GM18498 (cell line): Measurements from ENCODE around the gene ESR2.

Experiments used
- ATAC-seq: cut with Tn5 transposase; IDR thresholded peaks from one replicate; pipeline ENCODE4 v1.9.1; 2021; ENCODE audit warnings: mild to moderate bottlenecking, moderate library complexity; ENCODE audit not compliant: unreplicated experiment

Gene ESR2

DNA sequence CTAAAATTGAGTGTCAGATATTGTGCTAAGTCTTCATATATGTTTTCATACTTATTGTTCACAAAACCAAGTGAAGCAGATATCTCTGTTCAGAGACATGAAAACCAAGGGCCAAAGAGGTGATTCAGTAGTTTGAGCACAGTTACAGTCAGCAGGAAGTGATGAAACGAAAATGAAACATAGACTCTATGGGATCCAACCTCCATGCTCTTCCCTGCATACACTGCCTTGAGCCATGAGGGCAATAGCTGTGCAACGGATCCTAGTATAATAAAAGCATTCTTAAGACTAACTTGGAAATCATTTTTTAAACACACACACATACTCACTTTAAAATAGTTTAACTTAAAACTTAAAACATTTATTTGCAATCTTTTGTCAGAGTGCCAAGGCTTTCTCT lies 27.9 kb downstream of the ESR2 start:
- ATAC-seq = peak; percentile 47

DNA sequence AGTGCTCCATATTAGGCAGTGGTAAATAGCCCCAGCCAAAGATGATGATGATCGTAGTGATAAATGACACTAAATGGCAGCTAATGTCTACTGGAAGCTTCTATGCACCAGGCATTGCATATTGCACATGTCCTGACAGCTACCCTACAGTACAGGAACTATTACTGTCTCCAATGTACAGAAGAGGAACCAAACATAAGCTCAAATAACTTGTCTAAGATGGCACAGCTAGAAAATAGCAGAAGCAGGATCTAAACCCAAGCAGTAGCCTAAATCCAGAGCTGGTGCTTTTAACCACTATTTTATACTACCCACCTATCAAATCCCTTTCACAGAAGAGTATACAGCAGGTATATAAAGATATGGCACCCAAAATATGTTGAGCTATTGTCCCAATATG lies 28.9 kb downstream of the ESR2 start:
- no peak for ATAC-seq

DNA sequence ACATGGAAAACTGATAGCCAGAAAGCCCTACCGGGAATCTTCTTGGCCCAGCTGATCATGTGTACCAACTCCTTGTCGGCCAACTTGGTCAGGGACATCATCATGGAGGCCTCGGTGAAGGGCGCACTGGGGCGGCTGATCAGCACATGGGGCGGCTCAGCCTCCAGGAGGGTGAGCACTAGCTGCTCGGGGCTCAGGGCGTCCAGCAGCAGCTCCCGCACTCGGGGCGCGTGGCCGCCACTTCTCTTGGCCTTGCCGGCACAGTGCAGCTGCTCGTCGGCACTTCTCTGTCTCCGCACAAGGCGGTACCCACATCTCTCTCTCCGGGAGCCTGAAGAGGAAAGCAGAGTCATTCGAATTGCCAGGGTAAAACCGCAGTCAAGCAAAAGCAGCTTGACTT lies 33.8 kb downstream of the ESR2 start:
- ATAC-seq = no peak

DNA sequence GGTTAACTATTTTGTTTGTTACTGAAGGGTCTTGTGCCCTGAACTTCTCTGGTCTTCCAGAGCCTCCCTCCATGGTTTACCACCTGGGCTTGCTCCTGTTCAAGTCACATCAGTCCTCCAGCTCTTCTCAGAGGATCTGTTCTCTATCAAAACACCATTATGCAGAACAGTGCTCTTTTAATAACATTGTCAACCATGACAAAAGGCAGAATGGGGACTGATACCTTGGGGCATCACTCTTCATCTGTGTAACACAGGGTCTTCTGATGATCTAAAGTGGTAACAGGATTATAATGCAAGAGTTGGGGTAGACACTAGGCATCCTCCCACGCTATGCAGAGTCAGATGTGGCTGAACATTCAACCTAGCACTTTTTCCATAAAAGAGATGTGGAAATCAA lies 38.4 kb downstream of the ESR2 start:
- no peak for ATAC-seq

DNA sequence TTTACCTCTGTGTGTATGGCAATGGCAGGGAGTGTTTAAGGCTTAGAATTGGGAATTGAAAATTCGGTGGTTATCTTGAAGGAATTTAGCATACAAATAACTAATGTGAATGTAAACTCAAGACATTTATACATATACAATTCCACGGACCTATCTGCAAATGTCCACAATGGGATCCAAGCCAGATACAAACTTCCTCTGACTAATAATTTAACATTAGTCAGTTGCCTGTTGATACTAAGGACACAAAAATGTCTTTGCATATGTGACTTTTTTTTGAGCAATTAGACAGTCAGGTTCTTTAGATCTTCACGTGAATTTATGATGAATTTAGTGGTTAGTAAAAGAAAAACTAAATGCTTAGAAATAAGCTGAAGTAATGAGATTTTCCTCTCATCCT lies 40.5 kb downstream of the ESR2 start:
- ATAC-seq = no peak

DNA sequence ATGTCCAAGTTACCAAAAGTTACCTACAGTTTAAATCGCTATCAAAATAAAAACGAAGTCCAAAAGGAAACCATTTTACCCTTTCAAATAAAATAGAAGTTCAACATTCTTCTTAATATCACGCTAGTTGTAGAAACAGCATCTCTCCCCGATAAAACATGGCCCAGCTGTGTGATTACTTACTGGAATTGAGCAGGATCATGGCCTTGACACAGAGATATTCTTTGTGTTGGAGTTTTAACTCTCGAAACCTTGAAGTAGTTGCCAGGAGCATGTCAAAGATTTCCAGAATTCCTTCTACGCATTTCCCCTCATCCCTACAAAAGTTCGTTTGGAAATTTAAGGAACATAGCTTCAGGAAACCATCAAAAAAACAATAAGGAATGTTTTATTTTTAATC lies 44.8 kb downstream of the ESR2 start:
- no peak for ATAC-seq

DNA sequence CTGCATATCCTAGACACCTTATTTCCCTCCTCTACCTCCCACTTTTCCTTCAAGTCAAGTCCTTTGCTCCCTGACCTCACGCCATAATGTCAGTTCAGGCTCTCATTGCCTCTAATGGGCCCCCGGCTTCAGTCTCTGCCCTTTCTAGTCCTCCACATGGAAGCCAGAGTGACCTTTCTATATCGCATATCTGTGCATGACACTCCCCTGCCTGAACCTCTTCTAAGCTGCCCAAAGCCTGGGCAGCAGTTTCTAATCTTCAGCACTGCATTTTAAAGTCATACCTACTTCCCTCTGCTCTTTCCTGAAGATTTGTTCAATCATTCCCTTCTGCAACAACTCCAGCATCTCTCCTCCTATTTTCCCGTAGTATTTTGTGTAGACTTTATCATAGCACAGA lies 45.5 kb downstream of the ESR2 start:
- ATAC-seq = no peak

DNA sequence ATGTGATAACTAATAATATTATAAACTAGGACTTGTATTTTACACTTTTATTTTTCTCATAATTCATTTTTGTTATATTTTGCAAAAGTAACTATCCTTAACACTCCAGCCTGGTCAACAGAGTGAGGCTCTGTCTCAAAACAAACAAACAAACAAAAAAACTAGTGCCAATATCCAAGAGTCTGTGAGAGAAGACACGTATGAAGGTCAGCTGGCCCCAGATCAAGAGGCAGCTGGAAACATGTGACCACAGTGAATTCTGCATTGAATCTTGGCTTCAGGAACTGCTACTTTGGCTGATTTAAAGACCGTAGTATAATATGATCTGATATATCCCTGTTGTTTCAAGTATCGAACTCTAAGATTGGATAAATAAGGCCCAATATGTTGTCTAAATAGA lies 47.0 kb downstream of the ESR2 start:
- no peak for ATAC-seq

DNA sequence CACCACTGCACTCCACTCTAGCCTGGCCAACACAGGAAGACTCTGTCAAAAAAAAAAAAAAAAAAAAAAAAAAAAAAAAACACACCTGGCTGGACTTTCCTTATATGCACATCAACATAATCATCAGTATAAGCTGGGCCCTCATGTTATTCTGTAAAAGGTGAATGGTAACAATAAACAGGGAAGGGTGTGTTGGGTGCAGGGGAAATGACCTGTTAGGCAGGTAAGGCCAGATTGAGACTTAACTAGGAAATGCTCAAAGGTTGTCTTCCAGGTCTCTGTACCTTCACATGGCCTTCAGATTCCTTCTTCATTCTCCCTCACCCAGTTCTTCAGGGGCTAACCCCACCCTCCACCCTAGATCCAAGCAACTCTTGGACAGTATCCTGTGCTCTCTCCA lies 47.5 kb downstream of the ESR2 start:
- ATAC-seq = no peak

DNA sequence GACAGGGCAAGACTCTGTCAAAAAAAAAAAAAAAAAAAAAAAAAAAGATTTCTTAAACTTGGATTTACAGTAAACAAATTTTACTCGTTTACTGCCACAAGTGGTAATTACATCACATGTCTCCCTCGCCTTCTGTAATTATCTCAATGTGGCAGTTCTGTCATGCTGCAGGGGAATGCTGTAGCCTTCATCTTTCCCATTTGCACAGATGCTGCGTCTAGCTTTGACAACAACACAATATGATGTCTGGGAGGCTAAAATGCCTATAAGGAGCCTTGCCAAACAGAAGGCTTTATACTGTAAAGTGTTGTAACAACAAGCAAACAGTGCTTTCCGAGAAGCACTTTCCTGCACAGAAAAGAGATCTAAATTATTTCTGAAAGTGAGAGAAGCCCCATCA lies 48.7 kb downstream of the ESR2 start:
- ATAC-seq = no peak

DNA sequence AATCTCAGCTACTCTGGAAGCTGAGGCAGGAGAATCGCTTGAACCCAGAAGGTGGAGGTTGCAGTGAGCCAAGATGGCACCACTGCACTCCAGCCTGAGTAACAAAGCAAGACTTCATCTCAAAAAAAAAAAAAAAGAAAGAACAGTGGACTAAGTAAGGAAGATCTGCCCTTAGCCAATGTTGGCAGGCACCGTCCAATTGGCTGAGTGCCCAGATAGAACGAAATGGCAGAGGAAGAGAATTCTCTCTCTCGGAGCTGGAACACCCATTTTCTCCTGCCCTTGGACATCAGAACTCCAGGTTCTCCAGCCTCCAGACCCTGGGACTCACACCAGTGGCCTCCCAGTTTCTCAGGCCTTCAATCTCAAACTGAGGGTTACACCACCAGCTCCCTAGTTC lies 49.9 kb downstream of the ESR2 start:
- no peak for ATAC-seq

DNA sequence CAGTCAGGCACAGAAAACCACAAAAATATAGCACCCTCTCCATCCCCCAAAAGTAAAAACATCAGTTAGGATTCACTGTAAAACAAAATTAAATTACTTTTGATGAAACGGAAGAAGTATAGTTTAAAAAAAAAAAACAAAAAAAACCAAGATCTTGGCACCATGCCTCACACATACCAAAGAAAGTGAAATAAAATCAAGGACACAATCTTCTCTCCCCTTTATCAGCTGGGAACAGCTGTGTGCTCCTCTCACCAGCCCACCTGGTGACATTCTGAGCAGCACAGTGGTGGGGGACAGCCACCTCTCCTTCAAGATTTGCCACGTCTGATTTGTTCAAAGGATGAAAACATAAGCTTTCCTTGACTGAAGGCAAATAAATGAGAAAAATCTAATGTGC lies 55.5 kb downstream of the ESR2 start:
- no peak for ATAC-seq

DNA sequence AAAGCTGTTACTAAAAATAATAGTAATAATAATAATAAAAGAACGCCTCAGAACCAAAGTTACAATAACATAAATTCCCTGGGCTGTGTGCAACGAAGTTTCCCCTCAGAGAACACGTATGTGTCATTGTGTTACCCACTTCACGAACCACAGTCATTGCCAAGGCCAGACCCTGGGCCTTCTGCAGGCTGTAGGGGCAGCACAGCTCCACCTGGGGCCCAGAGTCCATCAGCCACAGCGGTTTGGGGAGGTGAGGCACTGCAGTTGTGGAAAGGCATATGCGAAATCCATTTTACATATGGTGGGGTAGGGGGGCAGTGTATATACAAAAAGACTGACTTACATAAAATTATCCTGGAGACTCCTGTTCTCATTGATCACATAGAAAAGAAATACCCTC lies 56.1 kb downstream of the ESR2 start:
- ATAC-seq = no peak

DNA sequence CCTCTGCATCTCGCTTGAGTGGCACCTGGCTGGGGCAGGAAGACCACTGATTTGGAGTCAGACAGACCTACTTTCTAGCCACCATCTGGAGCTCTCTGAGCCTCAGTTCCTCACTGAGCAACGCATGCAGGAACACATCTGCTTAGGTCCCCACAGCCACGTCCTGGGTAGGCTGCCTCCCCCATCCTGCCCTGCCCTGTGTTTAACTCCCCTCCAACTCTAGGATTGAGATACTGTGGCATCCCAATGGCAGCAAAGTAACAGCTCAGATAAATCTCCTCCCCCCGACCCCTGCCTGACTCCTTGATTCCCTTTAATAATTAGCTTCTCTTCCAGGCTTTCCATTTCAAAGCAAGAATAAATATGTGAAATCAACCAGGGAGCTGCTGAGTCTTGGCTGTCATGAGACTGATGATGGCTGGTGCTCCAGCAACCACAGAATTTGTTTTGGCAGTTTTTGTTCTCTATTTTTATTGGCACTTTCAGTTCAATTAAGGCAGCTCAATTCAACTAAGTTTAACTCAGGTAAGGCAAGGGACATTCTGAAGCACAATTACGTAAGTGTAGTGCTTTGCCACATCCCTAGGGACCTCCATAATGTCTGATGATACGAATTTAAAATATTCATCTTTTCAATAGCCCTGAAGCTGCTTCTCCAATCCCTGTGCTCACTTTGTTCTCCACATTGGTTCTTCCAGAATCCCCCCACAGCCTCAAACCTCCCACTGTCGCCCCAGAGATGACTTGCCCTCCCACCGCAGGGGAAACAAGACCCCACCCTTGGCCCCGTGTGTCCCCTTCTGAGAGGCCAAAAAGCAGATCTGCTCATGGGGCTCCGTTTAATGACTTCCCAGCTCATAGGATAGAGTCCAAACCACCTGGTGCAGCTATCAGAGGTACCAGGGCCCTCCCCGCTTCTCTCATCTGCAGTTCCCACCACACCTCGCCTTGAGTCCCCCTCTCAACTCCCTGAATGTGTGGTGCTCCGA lies 58.2 kb downstream of the ESR2 start:
- peak; percentile 76 for ATAC-seq

DNA sequence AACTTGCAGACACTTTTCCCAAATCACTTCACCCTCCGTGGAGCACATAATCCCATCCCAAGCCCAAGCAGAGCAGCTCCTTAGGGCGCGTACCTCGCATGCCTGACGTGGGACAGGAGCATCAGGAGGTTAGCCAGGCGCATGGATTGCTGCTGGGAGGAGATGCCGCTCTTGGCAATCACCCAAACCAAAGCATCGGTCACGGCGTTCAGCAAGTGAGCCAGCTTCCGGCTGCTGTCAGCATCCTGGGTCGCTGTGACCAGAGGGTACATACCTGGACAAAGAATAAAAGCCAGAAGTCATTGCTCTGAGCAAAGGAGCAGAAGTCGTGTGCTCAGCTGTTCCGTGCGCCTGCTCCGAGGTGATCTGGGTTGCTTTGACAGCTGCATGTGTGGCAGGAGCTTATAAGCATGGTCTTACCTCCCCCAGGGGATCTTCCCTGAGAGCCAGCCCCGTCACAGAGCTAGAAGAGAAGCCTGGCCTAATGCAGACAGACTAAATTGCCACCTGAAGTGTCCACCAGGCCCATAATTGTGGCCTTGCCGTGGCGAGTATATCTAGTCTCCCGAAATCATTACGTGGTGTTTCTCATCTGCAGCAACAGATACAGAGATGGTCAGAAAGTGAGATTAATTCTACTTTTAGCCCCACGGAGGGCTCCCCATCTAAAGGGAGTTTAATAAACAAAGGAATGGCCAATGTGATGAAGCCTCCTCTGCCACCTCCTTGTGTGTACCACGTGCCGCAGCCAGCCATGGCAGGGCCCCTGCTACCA lies 59.1 kb downstream of the ESR2 start:
- peak; percentile 2 for ATAC-seq

DNA sequence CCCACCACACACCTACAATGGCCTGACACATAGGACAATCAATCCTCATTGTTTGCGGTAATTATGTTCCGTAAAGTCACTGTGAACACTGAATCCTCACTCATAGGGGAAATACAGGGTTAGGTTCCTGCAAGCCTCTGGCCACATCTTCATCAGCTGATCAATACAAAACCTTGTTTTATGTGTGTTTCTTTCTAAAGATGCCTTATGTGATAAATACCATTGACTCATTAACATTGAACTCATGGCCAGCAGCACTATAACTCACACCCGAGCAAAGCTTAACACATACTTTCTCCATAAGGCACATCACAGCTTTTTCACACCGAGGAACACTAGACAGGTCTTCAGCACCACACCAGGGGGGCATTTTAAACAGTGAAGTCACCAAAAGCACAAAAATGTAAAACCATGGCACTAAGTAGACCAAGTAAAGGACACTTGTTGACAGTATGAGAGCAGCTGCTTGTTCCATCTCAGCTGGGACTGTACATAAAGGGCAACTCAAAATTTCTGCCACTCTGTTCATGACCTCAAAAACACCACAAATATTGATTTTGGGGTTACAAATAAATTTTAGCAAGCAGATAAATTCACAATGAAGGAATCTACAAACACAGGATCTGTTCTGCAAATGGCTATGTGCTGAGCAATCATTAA lies 60.5 kb downstream of the ESR2 start:
- no peak for ATAC-seq

DNA sequence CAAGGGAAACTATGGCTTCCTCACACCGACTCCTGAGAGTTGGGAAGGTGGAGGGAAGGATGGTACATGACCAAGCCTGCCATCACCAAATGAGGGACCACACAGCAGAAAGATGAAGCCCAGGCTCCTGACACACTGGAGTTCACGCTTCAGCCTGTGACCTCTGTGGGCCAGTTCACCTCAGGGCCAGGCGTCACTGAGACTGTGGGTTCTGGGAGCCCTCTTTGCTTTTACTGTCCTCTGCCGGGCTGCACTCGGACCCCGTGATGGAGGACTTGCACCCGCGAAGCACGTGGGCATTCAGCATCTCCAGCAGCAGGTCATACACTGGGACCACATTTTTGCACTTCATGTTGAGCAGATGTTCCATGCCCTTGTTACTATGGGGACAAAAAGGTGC lies 61.2 kb downstream of the ESR2 start:
- no peak for ATAC-seq

DNA sequence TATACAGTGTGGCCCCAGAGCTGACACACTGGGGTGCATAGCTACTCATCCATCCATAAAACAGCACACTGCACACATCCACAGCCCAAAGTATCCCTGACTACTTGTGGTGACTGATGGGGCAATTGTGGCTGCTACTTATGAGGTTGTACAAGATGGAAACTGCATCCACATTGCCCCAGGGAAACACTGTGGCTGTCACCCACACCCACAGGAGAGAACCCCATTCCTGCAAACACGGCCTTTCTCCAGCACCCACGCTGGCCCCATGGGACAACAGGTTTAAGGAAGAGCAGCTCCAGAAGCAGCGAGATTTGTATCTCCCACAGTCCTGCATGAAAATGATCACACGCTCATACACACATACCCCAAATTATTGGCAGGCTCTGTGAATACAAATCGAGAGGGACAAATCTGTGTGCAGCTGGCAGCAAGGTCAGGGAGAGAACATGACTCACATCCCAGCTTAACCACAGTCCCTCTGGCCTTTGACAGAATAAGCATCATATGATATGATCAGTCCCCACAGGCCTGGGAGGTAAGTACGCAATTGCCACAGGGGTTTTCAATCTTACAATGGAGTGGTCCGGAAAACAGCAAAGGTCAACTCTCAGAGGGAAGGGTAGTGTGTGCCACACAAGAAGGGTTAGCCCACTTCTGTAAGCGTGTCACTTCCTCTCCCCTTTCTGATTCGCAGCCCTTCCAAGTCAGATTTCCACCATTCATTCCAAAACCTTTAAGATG lies 61.9 kb downstream of the ESR2 start:
- ATAC-seq = peak; percentile 38

DNA sequence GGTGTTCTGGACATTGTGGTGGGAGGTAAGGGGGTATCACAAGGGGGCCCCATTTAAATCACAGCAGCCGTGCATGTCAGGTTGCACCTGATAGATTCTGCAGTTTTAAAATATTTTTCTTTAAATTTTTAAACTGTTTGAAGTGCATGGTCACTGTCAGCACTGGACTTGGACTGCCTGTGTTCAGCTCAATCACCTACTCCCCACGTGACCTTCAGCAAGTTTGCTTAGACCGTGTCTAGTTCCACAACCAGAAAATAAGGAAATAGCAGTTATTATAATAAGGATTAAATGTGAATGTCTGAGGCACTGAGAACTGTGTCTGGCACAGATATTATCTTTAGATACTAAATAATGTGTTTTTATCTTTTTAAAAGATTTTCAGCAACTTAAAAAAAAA lies 64.7 kb downstream of the ESR2 start:
- no peak for ATAC-seq

DNA sequence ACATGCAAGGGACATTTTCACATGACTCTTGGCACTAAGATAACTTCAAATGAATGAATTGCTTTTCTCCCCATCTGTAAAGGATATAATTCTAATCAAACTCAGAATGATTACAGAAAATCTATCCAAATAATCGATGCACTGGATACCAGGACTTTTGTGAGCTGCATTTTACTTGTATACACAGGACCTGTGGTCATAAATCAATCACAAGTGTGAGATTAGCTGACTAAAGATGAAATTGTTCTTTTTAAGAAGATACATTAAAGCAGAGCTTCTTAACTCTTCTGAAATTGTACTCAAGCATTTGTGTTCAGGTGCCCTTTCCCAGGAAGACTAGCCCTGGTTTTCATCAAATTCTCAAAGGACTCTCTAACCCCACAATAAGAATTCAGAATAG lies 66.3 kb downstream of the ESR2 start:
- ATAC-seq = no peak
